Activated naive CD4-positive, alpha-beta T cell treated with anti-CD3 and anti-CD28 coated beads, Interleukin-2, amount 50 U/mL, for 72 hours (primary cell): Measurements from ENCODE around the gene SMARCB1. TPM values are rescaled to one million over a fixed set of nuclear protein-coding genes. Genes with fewer than 3 reads are reported as not detected.
A peak's percentile ranks its signal among the peaks of the same experiment; 100 is the strongest.

Experiments used
- ATAC-seq, 2 donors: fragments of 150-1000 bp; cut with Tn5 transposase; 2 replicates each; pipeline ENCODE4 v1.10.0; 2021; ENCODE audit warnings: mild to moderate bottlenecking in 2 of 2, moderate library complexity in 2 of 2
- DNase-seq, 2 donors: peaks; one replicate each; pipeline ENCODE4 v3.0.0; 2021 to 2022; ENCODE audit warnings: low spot score in 2 of 2
- H3K27ac Mint-ChIP-seq, 2 donors: one replicate each; pipeline ENCODE4 v1.8.0; 2022; ENCODE audit warnings: mild to moderate bottlenecking in 2 of 2, mixed read lengths in 2 of 2
- H3K36me3 Mint-ChIP-seq, 2 donors: one replicate each; pipeline ENCODE4 v1.8.0; 2022; ENCODE audit warnings: mixed read lengths in 2 of 2
- H3K9me3 Mint-ChIP-seq, 2 donors: one replicate each; pipeline ENCODE4 v1.8.0; 2022; ENCODE audit warnings: mixed read lengths in 2 of 2
- total RNA-seq, 2 donors: library from RNA; stranded (reverse); gene quantifications; one replicate each; pipeline ENCODE4 v1.2.3, GENCODE V29; 2022

Gene SMARCB1
- total RNA-seq, 2 donors from 2014 or later, result 51.9 to 72.7 TPM

- no peaks in the 10 kb centered on the region for H3K9me3 Mint-ChIP-seq
- H3K27ac Mint-ChIP-seq, result no peak overlapping the region
- no peaks in the 10 kb centered on the region for H3K36me3 Mint-ChIP-seq
- ATAC-seq (no peak), DNase-seq (no peak)
Measured at GRCh38 chr22:23773483-23774113, 13.2 kb upstream of the SMARCB1 start.

DNA sequence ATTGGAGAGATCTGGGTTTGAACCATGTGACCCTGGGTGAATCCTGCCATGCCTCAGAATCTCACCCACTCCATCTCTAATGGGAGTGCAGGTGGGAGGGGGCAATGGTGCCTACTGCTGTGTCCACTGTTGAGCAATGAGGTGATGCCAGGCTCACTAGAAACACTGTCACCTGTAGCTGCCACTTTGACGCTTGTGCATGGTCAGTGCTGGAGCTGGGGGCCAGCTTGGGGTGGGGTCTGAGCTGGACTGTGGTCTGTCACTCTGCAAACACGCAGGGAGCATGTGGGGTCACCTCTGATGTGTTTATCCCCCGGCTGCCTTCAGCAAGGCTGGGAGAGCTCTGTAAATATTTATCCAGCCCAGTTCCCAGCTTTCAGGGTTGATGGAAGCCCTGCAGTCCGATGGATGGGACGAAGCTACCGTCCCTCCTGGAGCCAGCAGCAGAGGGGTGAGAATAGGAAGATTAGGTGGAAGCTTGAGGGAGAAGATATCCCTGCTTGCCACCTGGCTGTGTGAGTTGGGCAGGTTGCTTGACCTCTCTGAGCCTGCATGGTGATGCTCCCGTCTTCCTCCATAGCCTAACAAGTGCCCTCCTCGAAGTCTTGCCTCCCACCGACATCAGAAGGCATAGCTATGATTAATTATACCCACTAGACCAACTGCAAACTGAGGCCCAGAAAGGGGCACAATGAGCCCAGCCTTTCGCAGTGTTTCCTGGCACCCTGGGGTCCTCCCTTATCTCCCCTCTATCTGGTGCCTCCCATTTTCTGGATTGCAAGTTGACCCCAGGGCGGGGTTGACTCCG lies 12.4 kb upstream of the SMARCB1 start:
- DNase-seq, result no peak
- no peaks in the 10 kb centered on the region for H3K36me3 Mint-ChIP-seq
- no peaks in the 10 kb centered on the region for H3K9me3 Mint-ChIP-seq
- no peak for ATAC-seq
- H3K27ac Mint-ChIP-seq, result no peak overlapping the region

DNA sequence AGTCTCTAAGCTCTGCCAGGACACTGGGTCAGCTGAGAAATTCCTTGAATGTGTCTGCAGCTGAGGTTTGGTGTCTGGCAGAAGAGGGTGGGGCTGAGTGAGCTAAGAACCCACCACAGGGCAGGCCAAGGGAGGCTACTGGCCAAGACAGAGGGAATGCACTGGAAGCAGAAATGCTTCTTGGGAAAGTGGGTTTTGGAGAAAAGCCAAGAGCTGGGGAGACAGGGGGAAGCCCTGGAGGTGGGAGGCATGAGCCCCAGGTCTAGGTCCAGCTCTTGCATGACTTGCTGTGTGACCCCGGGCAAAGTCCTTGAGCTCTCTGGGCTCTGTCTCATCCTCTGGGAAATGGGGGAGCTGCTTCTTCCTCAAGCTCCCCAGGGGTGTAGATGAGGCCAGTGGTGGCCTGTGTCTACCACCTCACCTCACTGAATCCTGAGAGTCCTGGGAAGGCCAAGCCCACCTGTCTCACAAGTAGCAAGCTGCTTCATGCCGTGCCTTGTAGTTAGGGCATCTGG lies 11.8 kb upstream of the SMARCB1 start:
- Mint-ChIP-seq H3K27ac (no peak overlapping the region), H3K36me3 (no peaks in the 10 kb centered on the region), H3K9me3 (no peaks in the 10 kb centered on the region)
- ATAC-seq (no peak), DNase-seq (no peak)

DNA sequence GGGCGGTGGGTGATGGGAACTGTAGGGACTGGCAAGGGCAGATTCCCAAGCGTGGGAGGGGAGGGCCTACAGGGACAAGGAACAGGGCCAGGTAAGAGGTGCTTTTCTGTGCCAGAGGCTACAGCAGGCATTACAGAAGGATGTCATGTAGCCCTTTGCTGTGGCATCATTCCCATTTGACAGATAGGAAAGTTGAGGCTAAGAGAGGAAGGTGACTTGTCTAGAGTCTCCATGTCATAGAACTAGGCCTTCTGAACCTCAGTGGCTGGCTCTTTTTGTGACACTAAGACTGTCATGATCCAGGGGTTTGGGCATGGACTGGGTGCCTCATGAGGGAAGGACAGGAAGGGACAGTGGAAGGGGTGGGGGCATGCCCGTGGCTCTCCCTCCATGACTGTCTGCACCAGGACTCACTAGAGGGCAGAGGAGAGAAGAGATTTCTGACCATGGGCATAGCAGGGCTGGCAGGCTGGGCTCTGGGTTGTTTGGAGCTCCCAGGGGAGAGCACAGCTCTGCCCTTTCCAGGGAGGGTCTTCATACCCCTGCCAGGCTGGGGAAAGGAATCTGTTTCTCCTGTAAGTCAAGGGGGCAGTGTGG lies 10.9 kb upstream of the SMARCB1 start:
- H3K27ac Mint-ChIP-seq, result no peak overlapping the region
- no peak for ATAC-seq
- H3K36me3 Mint-ChIP-seq, result no peaks in the 10 kb centered on the region
- DNase-seq, result no peak
- no peaks in the 10 kb centered on the region for H3K9me3 Mint-ChIP-seq

DNA sequence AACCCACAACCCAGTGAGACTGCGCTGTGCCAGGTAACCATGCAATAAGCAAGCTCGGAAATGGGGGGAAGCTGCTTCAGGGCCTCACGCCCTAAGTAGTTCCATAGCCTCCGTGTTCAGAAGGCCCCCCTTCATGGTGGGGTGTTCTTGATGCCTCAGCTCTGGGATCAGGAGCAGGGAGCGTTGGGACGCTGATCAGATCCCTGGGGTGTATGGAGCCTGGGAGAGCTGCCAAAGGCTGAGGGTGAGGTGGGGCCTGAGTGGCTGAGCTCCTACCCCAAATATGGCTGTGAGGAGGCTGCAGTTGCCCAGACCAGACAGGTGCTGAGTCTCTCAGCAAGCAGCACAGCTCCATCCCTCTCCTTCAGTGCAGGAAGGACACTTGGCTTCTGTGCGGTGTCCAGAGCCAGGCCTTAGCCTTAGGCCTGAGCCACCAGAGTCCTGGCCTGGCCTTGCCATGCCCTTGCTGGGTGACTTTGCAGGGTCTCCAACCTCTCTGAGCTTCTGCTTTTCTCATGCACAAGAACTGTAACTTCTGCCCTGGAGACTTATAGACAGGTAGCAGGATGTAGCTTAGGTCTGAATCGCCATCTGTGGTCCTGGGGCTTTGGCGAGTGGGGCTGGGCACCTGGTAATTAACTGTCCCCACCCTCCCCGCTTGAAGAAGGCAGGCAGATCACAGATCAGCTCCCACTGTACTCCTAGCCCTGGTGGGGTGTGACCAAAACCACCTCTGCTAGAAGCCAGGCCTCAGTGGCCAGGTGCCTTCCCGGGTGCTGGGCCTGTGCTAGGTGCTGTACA lies 8.8 kb upstream of the SMARCB1 start:
- no peaks in the 10 kb centered on the region for H3K36me3 Mint-ChIP-seq
- ATAC-seq, result no peak
- no peak for DNase-seq
- H3K27ac Mint-ChIP-seq, result no peak overlapping the region
- H3K9me3 Mint-ChIP-seq, result no peaks in the 10 kb centered on the region

GRCh38 chr22:23778577-23778900 lies 8.2 kb upstream of the SMARCB1 start:
- Mint-ChIP-seq H3K27ac (no peak overlapping the region), H3K9me3 (no peaks in the 10 kb centered on the region), H3K36me3 (no peaks in the 10 kb centered on the region)
- DNase-seq, result no peak
- ATAC-seq, result no peak

DNA sequence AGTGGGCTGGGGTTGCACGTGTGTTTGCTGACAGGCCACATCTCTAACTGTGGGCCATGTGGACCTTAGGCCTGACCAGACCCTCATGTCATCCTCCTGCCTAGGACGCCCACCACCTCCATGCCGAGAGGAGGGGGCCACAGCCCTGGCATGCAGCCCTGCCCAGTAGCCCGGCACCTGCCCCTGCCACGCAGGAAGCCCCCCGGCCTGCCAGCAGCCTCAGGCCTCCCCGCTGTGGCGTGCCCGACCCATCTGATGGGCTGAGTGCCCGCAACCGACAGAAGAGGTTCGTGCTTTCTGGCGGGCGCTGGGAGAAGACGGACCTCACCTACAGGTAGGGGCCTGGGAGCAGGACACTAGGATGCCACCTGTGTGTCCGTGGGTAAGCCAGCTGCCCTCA lies 7.7 kb upstream of the SMARCB1 start:
- H3K36me3 Mint-ChIP-seq, result no peaks in the 10 kb centered on the region
- ATAC-seq, result no peak

DNA sequence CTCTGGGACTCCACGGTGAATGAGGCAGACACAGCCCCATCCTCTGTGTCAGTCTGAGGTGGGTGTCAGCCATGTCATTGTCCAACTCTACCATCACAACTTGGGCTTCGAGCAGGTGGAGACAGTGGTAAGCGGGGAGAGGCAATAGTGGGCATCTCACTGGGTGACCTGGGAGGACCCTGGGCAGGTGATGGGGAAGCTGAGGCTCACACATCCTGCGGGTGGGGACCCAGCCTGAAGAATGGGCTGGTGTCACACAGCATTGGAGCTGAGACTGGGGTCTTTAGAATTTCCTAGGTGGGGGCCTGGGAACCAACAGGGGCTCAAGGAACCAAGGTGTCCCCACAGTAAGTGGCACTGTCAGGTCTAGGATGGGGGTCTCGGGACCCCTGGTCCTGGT lies 7.0 kb upstream of the SMARCB1 start:
- ATAC-seq (no peak), DNase-seq (no peak)
- Mint-ChIP-seq H3K27ac (no peak overlapping the region), H3K9me3 (no peaks in the 10 kb centered on the region), H3K36me3 (no peaks in the 10 kb centered on the region)

More for the DNA sequence above, 7.7 kb upstream of the SMARCB1 start:
- Mint-ChIP-seq H3K9me3 (no peaks in the 10 kb centered on the region), H3K27ac (no peak overlapping the region)
- no peak for DNase-seq

DNA sequence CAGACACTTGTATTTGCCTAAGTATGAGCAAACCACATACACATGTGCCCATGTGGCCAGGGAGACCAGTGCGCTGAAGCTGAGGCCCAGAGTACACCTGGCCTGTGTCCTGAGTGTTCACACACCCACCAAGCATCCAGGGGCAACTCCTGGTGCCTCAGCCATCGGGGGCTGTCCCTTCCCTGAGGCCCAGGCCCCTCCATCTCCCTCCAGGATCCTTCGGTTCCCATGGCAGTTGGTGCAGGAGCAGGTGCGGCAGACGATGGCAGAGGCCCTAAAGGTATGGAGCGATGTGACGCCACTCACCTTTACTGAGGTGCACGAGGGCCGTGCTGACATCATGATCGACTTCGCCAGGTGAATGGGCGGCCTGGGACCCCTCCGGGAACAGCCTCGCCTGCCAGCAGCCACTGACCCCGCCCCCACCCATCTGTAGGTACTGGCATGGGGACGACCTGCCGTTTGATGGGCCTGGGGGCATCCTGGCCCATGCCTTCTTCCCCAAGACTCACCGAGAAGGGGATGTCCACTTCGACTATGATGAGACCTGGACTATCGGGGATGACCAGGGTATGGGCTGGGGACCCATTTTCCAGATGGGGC lies 6.5 kb upstream of the SMARCB1 start:
- Mint-ChIP-seq H3K36me3 (no peaks in the 10 kb centered on the region), H3K9me3 (no peaks in the 10 kb centered on the region), H3K27ac (no peak overlapping the region)
- ATAC-seq (no peak), DNase-seq (no peak)

GRCh38 chr22:23781065-23781464 lies 5.7 kb upstream of the SMARCB1 start:
- H3K36me3 Mint-ChIP-seq, result no peaks in the 10 kb centered on the region
- ATAC-seq (no peak), DNase-seq (no peak)
- H3K9me3 Mint-ChIP-seq, result no peaks in the 10 kb centered on the region
- H3K27ac Mint-ChIP-seq, result peak overlapping the region in 1 of 2 donors; percentile 83

DNA sequence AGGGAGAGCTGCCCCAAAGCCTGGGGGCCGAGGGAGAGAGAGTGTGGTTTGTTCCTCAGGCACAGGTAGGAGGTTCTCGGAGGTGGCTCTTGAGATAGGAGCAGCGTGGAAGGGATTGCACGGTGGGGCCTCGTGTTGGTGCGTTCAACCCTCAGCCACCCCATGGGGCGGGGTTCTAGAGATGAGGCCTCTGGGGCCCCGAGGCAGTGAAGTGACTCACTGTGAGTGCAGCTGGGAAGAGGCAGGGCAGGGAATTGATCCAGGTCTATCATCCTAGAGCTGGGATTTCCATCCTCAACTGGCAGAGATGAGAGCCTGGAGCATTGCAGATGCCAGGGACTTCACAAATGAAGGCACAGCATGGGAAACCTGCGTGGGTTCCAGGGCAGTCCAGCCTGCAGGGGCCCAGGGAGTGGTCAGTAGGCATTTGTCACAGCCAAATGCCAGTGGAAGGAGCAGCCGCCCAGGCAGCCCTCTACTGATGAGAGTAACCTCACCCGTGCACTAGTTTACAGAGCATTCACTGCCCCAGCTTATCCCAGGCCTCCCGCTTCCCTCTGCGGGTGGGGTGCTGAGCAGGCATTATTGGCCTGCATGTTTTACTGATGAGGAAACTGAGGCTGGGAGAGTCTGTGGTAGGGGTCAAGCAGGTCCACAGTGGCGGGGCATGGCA lies 5.1 kb upstream of the SMARCB1 start:
- no peaks in the 10 kb centered on the region for H3K9me3 Mint-ChIP-seq
- H3K27ac Mint-ChIP-seq, result peak overlapping the region in 1 of 2 donors; percentile 83
- H3K36me3 Mint-ChIP-seq, result no peaks in the 10 kb centered on the region
- ATAC-seq (no peak), DNase-seq (no peak)

DNA sequence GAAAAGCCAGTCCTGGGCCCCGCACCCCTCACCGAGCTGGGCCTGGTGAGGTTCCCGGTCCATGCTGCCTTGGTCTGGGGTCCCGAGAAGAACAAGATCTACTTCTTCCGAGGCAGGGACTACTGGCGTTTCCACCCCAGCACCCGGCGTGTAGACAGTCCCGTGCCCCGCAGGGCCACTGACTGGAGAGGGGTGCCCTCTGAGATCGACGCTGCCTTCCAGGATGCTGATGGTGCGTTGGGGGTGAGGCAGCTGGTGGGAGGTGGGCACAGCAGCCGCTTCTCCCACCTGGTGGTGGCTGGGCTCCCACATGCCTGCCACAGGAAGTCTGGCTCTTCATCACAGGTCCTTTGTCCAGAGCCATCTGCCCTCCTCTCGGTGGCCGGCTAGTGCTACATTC lies 4.5 kb upstream of the SMARCB1 start:
- DNase-seq (no peak), ATAC-seq (no peak)
- H3K36me3 Mint-ChIP-seq, result no peaks in the 10 kb centered on the region
- no peaks in the 10 kb centered on the region for H3K9me3 Mint-ChIP-seq
- no peak overlapping the region for H3K27ac Mint-ChIP-seq

DNA sequence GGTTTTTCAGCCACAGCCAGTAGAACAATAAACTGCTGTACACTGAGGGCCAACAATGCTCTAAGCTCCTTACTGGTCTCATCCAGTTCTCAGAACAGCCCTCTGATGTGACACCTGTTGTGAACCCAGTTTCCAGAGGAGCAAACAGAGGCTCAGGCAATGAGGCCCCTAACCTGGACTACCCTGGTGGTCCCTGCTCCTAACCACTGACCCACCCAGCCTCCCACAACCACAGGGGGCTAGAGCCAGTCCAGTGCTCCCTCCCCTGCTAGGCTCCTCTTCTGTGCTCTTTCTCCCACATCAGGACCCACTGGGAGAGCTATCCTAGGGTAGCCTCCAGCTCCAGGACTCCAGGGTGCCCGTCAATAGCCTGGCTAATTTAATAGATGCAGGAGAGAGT lies 4.1 kb upstream of the SMARCB1 start:
- Mint-ChIP-seq H3K27ac (no peak overlapping the region), H3K36me3 (no peaks in the 10 kb centered on the region), H3K9me3 (no peaks in the 10 kb centered on the region)
- ATAC-seq (no peak), DNase-seq (no peak)

DNA sequence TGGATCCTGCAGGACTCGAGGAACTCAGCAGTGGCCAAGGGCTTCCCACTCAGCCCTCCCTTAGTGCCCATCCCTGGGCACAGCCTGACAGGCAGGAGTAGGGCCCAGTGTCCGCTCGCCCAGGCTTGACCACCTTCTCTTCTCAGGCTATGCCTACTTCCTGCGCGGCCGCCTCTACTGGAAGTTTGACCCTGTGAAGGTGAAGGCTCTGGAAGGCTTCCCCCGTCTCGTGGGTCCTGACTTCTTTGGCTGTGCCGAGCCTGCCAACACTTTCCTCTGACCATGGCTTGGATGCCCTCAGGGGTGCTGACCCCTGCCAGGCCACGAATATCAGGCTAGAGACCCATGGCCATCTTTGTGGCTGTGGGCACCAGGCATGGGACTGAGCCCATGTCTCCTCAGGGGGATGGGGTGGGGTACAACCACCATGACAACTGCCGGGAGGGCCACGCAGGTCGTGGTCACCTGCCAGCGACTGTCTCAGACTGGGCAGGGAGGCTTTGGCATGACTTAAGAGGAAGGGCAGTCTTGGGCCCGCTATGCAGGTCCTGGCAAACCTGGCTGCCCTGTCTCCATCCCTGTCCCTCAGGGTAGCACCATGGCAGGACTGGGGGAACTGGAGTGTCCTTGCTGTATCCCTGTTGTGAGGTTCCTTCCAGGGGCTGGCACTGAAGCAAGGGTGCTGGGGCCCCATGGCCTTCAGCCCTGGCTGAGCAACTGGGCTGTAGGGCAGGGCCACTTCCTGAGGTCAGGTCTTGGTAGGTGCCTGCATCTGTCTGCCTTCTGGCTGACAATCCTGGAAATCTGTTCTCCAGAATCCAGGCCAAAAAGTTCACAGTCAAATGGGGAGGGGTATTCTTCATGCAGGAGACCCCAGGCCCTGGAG lies 3.3 kb upstream of the SMARCB1 start:
- ATAC-seq (no peak), DNase-seq (no peak)
- H3K9me3 Mint-ChIP-seq, result no peaks in the 10 kb centered on the region
- no peak overlapping the region for H3K27ac Mint-ChIP-seq
- no peaks in the 10 kb centered on the region for H3K36me3 Mint-ChIP-seq

DNA sequence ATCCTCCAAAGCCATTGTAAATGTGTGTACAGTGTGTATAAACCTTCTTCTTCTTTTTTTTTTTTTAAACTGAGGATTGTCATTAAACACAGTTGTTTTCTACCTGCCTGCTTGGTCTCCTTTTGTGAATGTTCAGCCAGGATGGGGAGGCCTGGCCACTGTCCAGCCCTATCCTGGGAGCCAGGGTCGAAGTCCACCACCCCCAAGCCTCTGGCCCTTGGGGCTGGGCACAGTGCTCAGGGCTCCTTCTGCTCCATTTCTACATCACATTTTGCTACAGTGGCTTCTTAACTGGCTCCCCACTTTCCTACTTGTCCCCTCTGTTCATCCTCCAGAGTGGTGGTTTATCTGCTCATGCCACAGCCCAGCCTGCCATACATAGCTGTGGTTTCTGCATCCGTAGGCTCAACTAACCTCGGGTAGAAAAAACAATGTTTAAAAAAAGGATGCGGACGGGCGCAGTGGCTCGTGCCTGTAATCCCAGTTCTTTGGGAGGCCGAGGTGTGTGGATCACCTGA lies 2.5 kb upstream of the SMARCB1 start:
- DNase-seq (no peak), ATAC-seq (no peak)
- Mint-ChIP-seq H3K36me3 (no peaks in the 10 kb centered on the region), H3K9me3 (no peaks in the 10 kb centered on the region), H3K27ac (peak overlapping the region in 1 of 2 donors; percentile 12)
